ENCODE results near the gene JAK1. TPM values are rescaled to one million over a fixed set of nuclear protein-coding genes. Genes with fewer than 3 reads are reported as not detected.

Gene JAK1
- total and polyA plus RNA-seq, 2 donors (not counting 3 experiments of a cell fraction or from before 2014, with no cell fraction given), result 68.8 to 177 TPM

- Histone ChIP-seq H3K4me2 (ENCODE audit: insufficient read depth, low read length) (no peak overlapping the region), H3K9me3 (replicated peaks; ENCODE audit: control insufficient read depth, insufficient read depth, low read length) (no peaks in the 10 kb centered on the region), H3K4me3 (replicated peaks in 1 of 3; ENCODE audit: insufficient read depth in 1 of 3, low read depth in 1 of 3, low read length in 3 of 3) (no peak overlapping the region), H3K9ac (replicated peaks; ENCODE audit: extremely low read depth, insufficient read depth, low read length) (no peak overlapping the region), H3K79me2 (ENCODE audit: control insufficient read depth, insufficient read depth, low read length) (no peaks in the 10 kb centered on the region), H2AFZ (ENCODE audit: low read depth, low read length) (no peak overlapping the region), H3K4me1 (ENCODE audit: control insufficient read depth, extremely low read depth, insufficient read depth, low read length) (peaks cover 2% of the 10 kb centered on the region), H3K27ac (ENCODE audit: insufficient read depth, low read depth, low read length) (no peak overlapping the region), H3K27me3 (ENCODE audit: control insufficient read depth in 2 of 2, insufficient read depth in 2 of 2, low read length in 2 of 2) (no peaks in the 10 kb centered on the region), H3K36me3 (ENCODE audit: control insufficient read depth in 2 of 2, extremely low read depth in 1 of 2, insufficient read depth in 2 of 2, low read length in 2 of 2) (no peaks in the 10 kb centered on the region), H3K9me1 (replicated peaks; ENCODE audit: control insufficient read depth, extremely low read depth, insufficient read depth, low read length) (no peaks in the 10 kb centered on the region), H4K20me1 (replicated peaks; ENCODE audit: control insufficient read depth, extremely low read depth, insufficient read depth, low read length) (no peaks in the 10 kb centered on the region)
- TF ChIP-seq, protein P1, sequence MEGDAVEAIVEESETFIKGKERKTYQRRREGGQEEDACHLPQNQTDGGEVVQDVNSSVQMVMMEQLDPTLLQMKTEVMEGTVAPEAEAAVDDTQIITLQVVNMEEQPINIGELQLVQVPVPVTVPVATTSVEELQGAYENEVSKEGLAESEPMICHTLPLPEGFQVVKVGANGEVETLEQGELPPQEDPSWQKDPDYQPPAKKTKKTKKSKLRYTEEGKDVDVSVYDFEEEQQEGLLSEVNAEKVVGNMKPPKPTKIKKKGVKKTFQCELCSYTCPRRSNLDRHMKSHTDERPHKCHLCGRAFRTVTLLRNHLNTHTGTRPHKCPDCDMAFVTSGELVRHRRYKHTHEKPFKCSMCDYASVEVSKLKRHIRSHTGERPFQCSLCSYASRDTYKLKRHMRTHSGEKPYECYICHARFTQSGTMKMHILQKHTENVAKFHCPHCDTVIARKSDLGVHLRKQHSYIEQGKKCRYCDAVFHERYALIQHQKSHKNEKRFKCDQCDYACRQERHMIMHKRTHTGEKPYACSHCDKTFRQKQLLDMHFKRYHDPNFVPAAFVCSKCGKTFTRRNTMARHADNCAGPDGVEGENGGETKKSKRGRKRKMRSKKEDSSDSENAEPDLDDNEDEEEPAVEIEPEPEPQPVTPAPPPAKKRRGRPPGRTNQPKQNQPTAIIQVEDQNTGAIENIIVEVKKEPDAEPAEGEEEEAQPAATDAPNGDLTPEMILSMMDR (IDR thresholded peaks at IDR 0.05; ENCODE audit: extremely low read depth in 1 of 2, insufficient read depth in 1 of 2, low read depth in 1 of 2, low read length in 2 of 2), result no peak
- no peak for TF ChIP-seq FOS (IDR thresholded peaks at IDR 0.05; ENCODE audit: borderline replicate concordance, insufficient read depth, low read length)
- no TSS peak for BruUV-seq (replicated peaks)
- ChIA-PET CTCF (no interaction called here), POLR2A (no interaction called here)
- FAIRE-seq (no peak), DNase-seq (ENCODE audit: low read depth, low spot score) (no peak)
- dilution Hi-C loops (cut with MboI; ENCODE audit: extremely low pct_ligation_motif_present, low sequenced_read_pairs), result no loop called here
- intact Hi-C loops (cut with micrococcal nuclease), result no loop called here
Observed at GRCh38 chr1:65014321-65014720, 48.0 kb upstream of the JAK1 start.

DNA sequence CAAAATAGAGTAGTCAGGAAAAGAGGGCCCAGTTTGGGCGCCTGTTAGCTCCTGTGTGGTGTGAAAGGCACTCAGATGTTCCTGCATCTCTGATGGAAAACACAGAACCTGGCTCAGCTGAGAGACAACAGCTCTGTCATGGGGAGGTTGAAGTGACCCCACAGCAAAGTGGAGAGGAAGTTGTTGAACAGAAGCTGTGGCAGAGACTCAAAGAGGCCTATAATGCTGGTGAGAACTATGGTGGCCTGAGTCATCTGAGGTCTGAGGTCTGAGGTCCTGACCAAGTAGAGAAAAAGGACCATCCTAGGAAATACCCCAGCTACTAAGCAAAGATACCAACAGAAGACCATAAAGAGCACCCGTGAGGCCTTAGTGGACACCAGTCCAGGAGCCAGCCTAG, 45.6 kb upstream of the JAK1 start:
- Histone ChIP-seq H3K4me1 (ENCODE audit: control insufficient read depth, extremely low read depth, insufficient read depth, low read length) (peaks cover 2% of the 10 kb centered on the region), H3K4me2 (ENCODE audit: insufficient read depth, low read length) (no peak overlapping the region), H3K9ac (replicated peaks; ENCODE audit: extremely low read depth, insufficient read depth, low read length) (no peak overlapping the region), H4K20me1 (replicated peaks; ENCODE audit: control insufficient read depth, extremely low read depth, insufficient read depth, low read length) (no peaks in the 10 kb centered on the region), H3K4me3 (replicated peaks in 1 of 3; ENCODE audit: insufficient read depth in 1 of 3, low read depth in 1 of 3, low read length in 3 of 3) (no peak overlapping the region), H3K79me2 (ENCODE audit: control insufficient read depth, insufficient read depth, low read length) (no peaks in the 10 kb centered on the region), H3K27me3 (ENCODE audit: control insufficient read depth in 2 of 2, insufficient read depth in 2 of 2, low read length in 2 of 2) (no peaks in the 10 kb centered on the region), H3K9me1 (replicated peaks; ENCODE audit: control insufficient read depth, extremely low read depth, insufficient read depth, low read length) (no peaks in the 10 kb centered on the region), H3K9me3 (replicated peaks; ENCODE audit: control insufficient read depth, insufficient read depth, low read length) (no peaks in the 10 kb centered on the region), H3K27ac (ENCODE audit: insufficient read depth, low read depth, low read length) (no peak overlapping the region), H2AFZ (ENCODE audit: low read depth, low read length) (no peak overlapping the region), H3K36me3 (ENCODE audit: control insufficient read depth in 2 of 2, extremely low read depth in 1 of 2, insufficient read depth in 2 of 2, low read length in 2 of 2) (no peaks in the 10 kb centered on the region)
- POLR2A ChIA-PET, result no interaction called here
- intact Hi-C loops (cut with micrococcal nuclease) (no loop called here), dilution Hi-C loops (cut with MboI; ENCODE audit: extremely low pct_ligation_motif_present, low sequenced_read_pairs) (no loop called here)
- CTCF ChIA-PET, result interaction anchor here (1.1 to 4.3 kb wide), 3 partner anchors 9 to 187 kb away, joined by 3 to 20 read pairs (median 6); no protein-coding TSS in a partner anchor
- DNase-seq (ENCODE audit: low read depth, low spot score) (no peak), FAIRE-seq (no peak)
- no peak for TF ChIP-seq POLR2A (IDR thresholded peaks at IDR 0.05; ENCODE audit: low read depth, low read length)
- TF ChIP-seq EZH2 (IDR thresholded peaks at IDR 0.05; ENCODE audit: borderline replicate concordance, low read depth, low read length, severe bottlenecking), result no peak
- TF ChIP-seq GATA2 (IDR thresholded peaks at IDR 0.05; ENCODE audit: insufficient read depth, insufficient read length, low read depth, low read length), result no peak
- TF ChIP-seq, protein P2, sequence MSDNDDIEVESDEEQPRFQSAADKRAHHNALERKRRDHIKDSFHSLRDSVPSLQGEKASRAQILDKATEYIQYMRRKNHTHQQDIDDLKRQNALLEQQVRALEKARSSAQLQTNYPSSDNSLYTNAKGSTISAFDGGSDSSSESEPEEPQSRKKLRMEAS (IDR thresholded peaks at IDR 0.05; ENCODE audit: insufficient read depth, insufficient read length), result no peak
- no peak for TF ChIP-seq POLR2AphosphoS5 (IDR thresholded peaks at IDR 0.05; ENCODE audit: insufficient read depth, low read depth, low read length)
- TF ChIP-seq JUN (IDR thresholded peaks at IDR 0.05; ENCODE audit: borderline replicate concordance, insufficient read depth, insufficient read length, low read depth), result no peak
- no peak for TF ChIP-seq MYC (IDR thresholded peaks at IDR 0.05; ENCODE audit: low read depth, low read length)
- no peak for TF ChIP-seq FOS (IDR thresholded peaks at IDR 0.05; ENCODE audit: borderline replicate concordance, insufficient read depth, low read length)
- TF ChIP-seq, protein P1 (IDR thresholded peaks at IDR 0.05; ENCODE audit: extremely low read depth in 1 of 2, insufficient read depth in 1 of 2, low read depth in 1 of 2, low read length in 2 of 2), result no peak
- BruUV-seq (replicated peaks), result no TSS peak

Data from endothelial cell of umbilical vein (primary cell).